Measurements from ENCODE around the gene PDE4DIP. TPM values are rescaled to one million over a fixed set of nuclear protein-coding genes. Genes with fewer than 3 reads are reported as not detected.
"Not testable (repeated sequence)": the region's sequence is repeated elsewhere in the genome, so short reads cannot be mapped to it uniquely, and the experiment has no call there.

PDE4DIP gene
- total and polyA plus RNA-seq, 4 experiments from 2014 or later: 10.1 to 115 (median 68.4) TPM

DNA sequence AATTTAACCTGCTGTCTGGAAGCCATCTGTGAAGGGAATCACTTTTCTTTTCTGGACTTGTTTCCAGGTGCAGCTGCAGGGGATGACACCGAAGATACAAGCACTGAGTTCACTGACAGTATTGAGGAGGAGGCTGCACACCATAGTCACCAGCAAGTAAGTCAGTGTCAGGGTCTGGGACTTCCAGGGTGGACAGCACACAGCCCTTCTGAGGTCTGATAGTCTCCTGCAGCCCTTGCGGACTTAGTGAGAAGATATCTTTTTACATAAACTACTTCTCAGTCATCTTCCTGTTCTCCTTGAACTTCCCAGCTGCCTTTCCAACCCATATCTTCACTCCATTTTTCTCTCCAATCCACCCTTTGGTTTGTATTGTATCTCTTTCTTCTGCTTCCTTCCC lies 147.6 kb downstream of the PDE4DIP start:
- H3K36me3 ChIP-seq (ENCODE audit: insufficient read depth, low read length); H3K27me3 Mint-ChIP-seq; H3K9me3 ChIP-seq (ENCODE audit: control insufficient read depth in 1 of 2, low read length in 2 of 2); H3K27me3 ChIP-seq (ENCODE audit: insufficient read depth, low read length); intact Hi-C loops (cut with micrococcal nuclease); H3K4me3 Mint-ChIP-seq; H3K36me3 Mint-ChIP-seq; POLR2A ChIA-PET (ENCODE audit: partially characterized antibody); H3K9me3 Mint-ChIP-seq; H3K27ac ChIP-seq (ENCODE audit: low read depth, low read length); CTCF ChIA-PET (ENCODE audit: partially characterized antibody); H3K27ac Mint-ChIP-seq; H3K4me3 ChIP-seq (ENCODE audit: low read length in 2 of 2); DNase-seq; H3K4me1 Mint-ChIP-seq; H3K4me1 ChIP-seq (ENCODE audit: insufficient read depth, low read length): not testable (repeated sequence)

DNA sequence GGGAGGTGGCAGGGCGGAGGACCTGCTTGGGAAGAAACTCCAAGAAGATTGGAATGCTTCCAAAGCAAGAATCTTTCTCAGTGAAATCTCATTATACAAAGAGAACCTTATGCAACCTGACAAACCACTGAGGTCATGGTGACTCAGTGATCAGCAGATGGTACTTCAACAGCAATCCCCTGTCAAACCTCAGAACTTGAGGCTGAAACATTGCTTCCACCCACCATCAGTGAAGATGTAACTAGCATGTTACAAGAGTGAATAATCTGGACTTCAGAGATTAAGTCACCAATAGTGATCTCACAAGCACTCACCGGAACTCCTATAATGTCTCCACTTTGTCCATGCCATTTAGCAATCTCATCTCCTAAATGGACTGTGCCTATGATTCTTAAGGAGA lies 148.1 kb downstream of the PDE4DIP start:
- H3K36me3 ChIP-seq (ENCODE audit: insufficient read depth, low read length); H3K4me3 Mint-ChIP-seq; H3K27ac Mint-ChIP-seq; H3K4me1 ChIP-seq (ENCODE audit: insufficient read depth, low read length); H3K9me3 ChIP-seq (ENCODE audit: control insufficient read depth in 1 of 2, low read length in 2 of 2); H3K27me3 ChIP-seq (ENCODE audit: insufficient read depth, low read length); H3K36me3 Mint-ChIP-seq; H3K4me3 ChIP-seq (ENCODE audit: low read length in 2 of 2); POLR2A ChIA-PET (ENCODE audit: partially characterized antibody); H3K27me3 Mint-ChIP-seq; intact Hi-C loops (cut with micrococcal nuclease); CTCF ChIA-PET (ENCODE audit: partially characterized antibody); H3K4me1 Mint-ChIP-seq; H3K27ac ChIP-seq (ENCODE audit: low read depth, low read length); DNase-seq; H3K9me3 Mint-ChIP-seq: not testable (repeated sequence)

DNA sequence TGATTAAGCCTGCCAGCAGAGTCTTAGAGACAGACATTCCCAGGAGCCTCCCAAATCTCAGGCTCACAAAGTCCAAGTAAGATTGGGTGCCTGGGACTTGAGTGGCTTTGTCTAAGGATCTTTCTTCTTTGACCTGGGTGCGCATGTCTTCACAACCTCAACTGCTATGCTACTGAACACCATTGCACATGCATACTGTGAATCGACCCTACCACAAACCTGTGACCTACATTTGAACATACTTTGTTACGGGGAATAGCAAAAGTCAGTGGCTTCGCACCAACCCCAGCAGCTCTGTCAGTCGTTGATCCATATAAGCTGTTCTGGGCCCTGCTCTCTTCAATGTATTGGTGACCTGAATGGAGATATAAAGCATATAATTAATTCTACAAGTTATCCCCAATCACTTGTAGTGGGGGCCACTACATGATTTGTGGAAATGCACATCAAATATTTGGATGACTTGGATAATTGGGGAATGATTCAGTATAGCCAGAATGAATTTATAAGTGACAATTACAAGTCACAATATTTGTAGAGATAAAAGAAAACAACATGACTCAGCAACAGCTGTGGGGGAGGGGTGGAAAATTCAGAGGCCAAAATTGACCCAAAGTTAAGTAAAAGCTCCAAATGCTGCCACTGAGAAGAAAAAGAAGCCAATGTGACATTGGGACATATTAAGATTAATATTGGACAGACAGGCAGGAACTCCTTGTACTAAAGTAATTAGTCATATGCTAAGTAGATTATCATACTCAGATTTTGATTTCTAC lies 152.4 kb downstream of the PDE4DIP start:
- H3K27me3 Mint-ChIP-seq; H3K4me1 ChIP-seq (ENCODE audit: insufficient read depth, low read length); H3K36me3 Mint-ChIP-seq; H3K36me3 ChIP-seq (ENCODE audit: insufficient read depth, low read length); CTCF ChIA-PET (ENCODE audit: partially characterized antibody); H3K4me3 Mint-ChIP-seq; H3K9me3 Mint-ChIP-seq; H3K27ac Mint-ChIP-seq; H3K27ac ChIP-seq (ENCODE audit: low read depth, low read length); intact Hi-C loops (cut with micrococcal nuclease); H3K4me3 ChIP-seq (ENCODE audit: low read length in 2 of 2); H3K4me1 Mint-ChIP-seq; H3K9me3 ChIP-seq (ENCODE audit: control insufficient read depth in 1 of 2, low read length in 2 of 2); POLR2A ChIA-PET (ENCODE audit: partially characterized antibody); H3K27me3 ChIP-seq (ENCODE audit: insufficient read depth, low read length): not testable (repeated sequence)
- peak in 1 of 5 donors; percentile 11 for DNase-seq

DNA sequence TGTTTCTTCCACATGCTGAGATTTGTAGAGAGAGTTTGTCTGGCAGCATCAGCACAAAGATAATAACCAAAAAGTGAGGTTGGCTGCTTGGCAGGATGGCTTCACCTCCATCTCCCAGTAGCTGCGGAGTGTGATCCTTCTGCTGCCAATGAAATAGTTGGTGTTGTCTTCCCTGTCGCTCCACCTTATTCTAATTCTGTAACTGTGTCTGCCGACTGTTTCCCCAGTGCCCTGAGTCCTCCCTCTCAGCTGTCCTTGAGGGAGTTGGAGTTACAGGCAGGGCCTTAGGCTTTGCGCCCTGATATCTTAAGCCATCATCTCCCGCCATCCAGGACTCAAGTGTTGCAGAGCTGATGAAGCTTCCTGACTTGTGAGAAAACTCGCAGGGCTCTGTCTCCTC lies 153.2 kb downstream of the PDE4DIP start:
- H3K4me1 ChIP-seq (ENCODE audit: insufficient read depth, low read length); H3K27me3 ChIP-seq (ENCODE audit: insufficient read depth, low read length); H3K27ac Mint-ChIP-seq; H3K4me1 Mint-ChIP-seq; H3K9me3 ChIP-seq (ENCODE audit: control insufficient read depth in 1 of 2, low read length in 2 of 2); H3K9me3 Mint-ChIP-seq; intact Hi-C loops (cut with micrococcal nuclease); H3K36me3 Mint-ChIP-seq; H3K4me3 Mint-ChIP-seq; H3K4me3 ChIP-seq (ENCODE audit: low read length in 2 of 2); DNase-seq; H3K27me3 Mint-ChIP-seq; H3K27ac ChIP-seq (ENCODE audit: low read depth, low read length); H3K36me3 ChIP-seq (ENCODE audit: insufficient read depth, low read length); POLR2A ChIA-PET (ENCODE audit: partially characterized antibody); CTCF ChIA-PET (ENCODE audit: partially characterized antibody): not testable (repeated sequence)

DNA sequence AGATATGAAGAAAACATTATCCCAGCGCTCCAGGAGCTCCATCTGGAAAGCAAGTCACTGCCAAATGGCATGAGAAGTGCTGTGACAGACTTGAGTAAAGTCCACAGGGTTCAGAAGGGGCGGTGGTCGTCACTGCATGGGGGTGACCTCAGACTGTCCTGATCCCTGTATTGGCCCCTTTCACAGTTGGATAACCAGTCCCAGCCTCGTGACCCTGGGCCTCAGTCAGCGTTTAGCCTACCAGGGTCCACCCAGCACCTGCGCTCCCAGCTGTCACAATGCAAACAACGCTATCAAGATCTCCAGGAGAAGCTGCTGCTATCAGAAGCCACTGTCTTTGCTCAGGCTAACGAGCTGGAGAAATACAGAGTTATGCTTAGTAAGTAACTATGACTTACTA lies 158.4 kb downstream of the PDE4DIP start:
- H3K9me3 Mint-ChIP-seq; intact Hi-C loops (cut with micrococcal nuclease); H3K27ac Mint-ChIP-seq; H3K4me3 ChIP-seq (ENCODE audit: low read length in 2 of 2); H3K27me3 ChIP-seq (ENCODE audit: insufficient read depth, low read length); POLR2A ChIA-PET (ENCODE audit: partially characterized antibody); H3K9me3 ChIP-seq (ENCODE audit: control insufficient read depth in 1 of 2, low read length in 2 of 2); H3K27me3 Mint-ChIP-seq; H3K36me3 Mint-ChIP-seq; H3K36me3 ChIP-seq (ENCODE audit: insufficient read depth, low read length); CTCF ChIA-PET (ENCODE audit: partially characterized antibody); DNase-seq; H3K4me3 Mint-ChIP-seq; H3K27ac ChIP-seq (ENCODE audit: low read depth, low read length); H3K4me1 Mint-ChIP-seq; H3K4me1 ChIP-seq (ENCODE audit: insufficient read depth, low read length): not testable (repeated sequence)

DNA sequence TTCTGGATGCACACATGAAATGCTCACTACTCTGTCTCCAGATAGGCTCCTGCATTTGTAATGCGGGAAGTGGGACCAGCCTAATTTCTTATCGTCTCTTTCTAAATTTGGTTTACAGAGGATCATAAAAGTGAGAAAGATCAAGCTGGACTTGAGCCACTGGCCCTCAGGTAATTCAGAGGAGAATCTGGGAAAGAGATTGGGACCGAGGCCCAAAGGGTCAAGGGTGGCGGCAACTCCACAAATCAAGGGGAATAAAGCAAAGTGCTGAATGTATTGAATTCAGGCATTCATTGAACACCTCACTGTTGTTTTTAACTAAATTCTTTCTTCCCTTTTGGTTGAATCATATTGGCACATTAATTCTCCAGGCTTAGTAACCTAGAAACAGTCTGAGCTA lies 164.1 kb downstream of the PDE4DIP start:
- H3K27ac Mint-ChIP-seq; H3K4me3 ChIP-seq (ENCODE audit: low read length in 2 of 2); H3K9me3 ChIP-seq (ENCODE audit: control insufficient read depth in 1 of 2, low read length in 2 of 2); H3K27ac ChIP-seq (ENCODE audit: low read depth, low read length); H3K4me1 ChIP-seq (ENCODE audit: insufficient read depth, low read length); H3K27me3 Mint-ChIP-seq; DNase-seq; H3K4me1 Mint-ChIP-seq; H3K36me3 Mint-ChIP-seq; H3K4me3 Mint-ChIP-seq; POLR2A ChIA-PET (ENCODE audit: partially characterized antibody); CTCF ChIA-PET (ENCODE audit: partially characterized antibody); intact Hi-C loops (cut with micrococcal nuclease); H3K9me3 Mint-ChIP-seq; H3K27me3 ChIP-seq (ENCODE audit: insufficient read depth, low read length); H3K36me3 ChIP-seq (ENCODE audit: insufficient read depth, low read length): not testable (repeated sequence)

DNA sequence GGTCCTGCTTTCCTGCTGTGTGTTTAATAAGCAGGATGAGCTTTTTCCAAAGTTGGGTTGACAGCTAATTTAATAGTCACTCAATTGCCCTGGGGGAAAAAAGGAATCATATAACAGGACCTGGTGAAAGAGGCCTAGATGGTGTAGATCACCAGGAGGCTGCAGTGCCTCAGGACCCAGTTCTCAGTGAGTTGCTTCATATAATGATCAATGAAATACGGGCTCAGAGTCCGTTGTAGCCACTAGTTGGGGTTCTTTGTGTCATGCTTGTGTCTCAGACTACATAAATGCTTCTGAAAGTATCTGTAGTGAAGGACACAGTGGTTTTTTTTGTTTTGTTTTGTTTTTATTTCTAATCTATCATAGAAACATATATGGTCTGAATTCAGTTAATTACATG lies 164.5 kb downstream of the PDE4DIP start:
- CTCF ChIA-PET (ENCODE audit: partially characterized antibody); H3K9me3 ChIP-seq (ENCODE audit: control insufficient read depth in 1 of 2, low read length in 2 of 2); H3K4me1 ChIP-seq (ENCODE audit: insufficient read depth, low read length); H3K4me3 Mint-ChIP-seq; DNase-seq; H3K4me3 ChIP-seq (ENCODE audit: low read length in 2 of 2); intact Hi-C loops (cut with micrococcal nuclease); H3K9me3 Mint-ChIP-seq; H3K27ac ChIP-seq (ENCODE audit: low read depth, low read length); H3K27ac Mint-ChIP-seq; H3K36me3 Mint-ChIP-seq; H3K4me1 Mint-ChIP-seq; H3K36me3 ChIP-seq (ENCODE audit: insufficient read depth, low read length); POLR2A ChIA-PET (ENCODE audit: partially characterized antibody); H3K27me3 Mint-ChIP-seq; H3K27me3 ChIP-seq (ENCODE audit: insufficient read depth, low read length): not testable (repeated sequence)

DNA sequence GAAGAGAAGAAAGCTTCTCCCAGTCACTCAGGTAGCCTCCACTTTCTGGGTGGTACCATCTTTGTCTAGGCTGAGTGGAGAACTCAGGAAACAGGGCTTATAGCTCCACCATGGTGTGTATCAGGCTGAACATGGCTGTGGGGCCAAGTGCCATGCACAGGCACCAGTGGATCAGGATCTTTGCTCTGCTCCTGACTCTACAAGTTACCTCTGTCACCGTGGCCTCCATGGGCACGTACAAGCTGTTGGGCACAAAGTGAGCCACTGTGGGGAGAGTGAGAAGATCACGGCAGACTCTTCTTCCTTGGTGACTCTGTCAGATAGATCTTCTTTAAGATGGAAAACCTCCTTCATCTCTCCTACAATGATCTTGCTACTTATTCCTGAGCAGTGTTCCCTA lies 165.5 kb downstream of the PDE4DIP start:
- CTCF ChIA-PET (ENCODE audit: partially characterized antibody); H3K27me3 Mint-ChIP-seq; H3K36me3 ChIP-seq (ENCODE audit: insufficient read depth, low read length): not testable (repeated sequence)

More for the DNA sequence above, 165.5 kb downstream of the PDE4DIP start:
- peak in 1 of 5 donors; percentile 4 for DNase-seq
- intact Hi-C loops (cut with micrococcal nuclease); POLR2A ChIA-PET (ENCODE audit: partially characterized antibody); H3K4me1 Mint-ChIP-seq; H3K4me1 ChIP-seq (ENCODE audit: insufficient read depth, low read length); H3K9me3 Mint-ChIP-seq; H3K27ac ChIP-seq (ENCODE audit: low read depth, low read length); H3K4me3 ChIP-seq (ENCODE audit: low read length in 2 of 2); H3K4me3 Mint-ChIP-seq; H3K36me3 Mint-ChIP-seq; H3K27me3 ChIP-seq (ENCODE audit: insufficient read depth, low read length); H3K9me3 ChIP-seq (ENCODE audit: control insufficient read depth in 1 of 2, low read length in 2 of 2); H3K27ac Mint-ChIP-seq: not testable (repeated sequence)
